Endothelial cell of umbilical vein (primary cell): ENCODE measurements around the gene CDKL4. TPM values are rescaled to one million over a fixed set of nuclear protein-coding genes. Genes with fewer than 3 reads are reported as not detected.

Experiments used
- BruUV-seq: library from RNA; stranded (reverse); fragments of 400-500 nt; replicated peaks from 2 replicates; lab custom pipeline; 2021; lab: Mats Ljungman, UMichigan
- CTCF ChIA-PET: fragments of 300-600, 350-600 bp; sonication (Branson Sonifier 250); formaldehyde crosslinking; loops from one replicate; lab custom pipeline; 2021; ENCODE audit warnings: antibody characterized with exemption, inconsistent platforms; lab: Charles Lee
- POLR2A ChIA-PET: fragments of 300-600, 350-600 bp; sonication (Branson Sonifier 250); formaldehyde crosslinking; loops from one replicate; lab custom pipeline; 2021; ENCODE audit warnings: antibody characterized with exemption, inconsistent platforms; lab: Charles Lee
- DNase-seq: peaks from one replicate; pipeline ENCODE4 v3.0.0-alpha.2; 2011; ENCODE audit warnings: low read depth, low spot score
- FAIRE-seq: peaks from 2 replicates; lab custom pipeline; 2011; peaks lifted over from hg19 to GRCh38; lab: Jason Lieb, UNC
- H2AFZ ChIP-seq: 2 replicates; pipeline ENCODE4 v1.6.0; 2012; ENCODE audit warnings: low read depth, low read length, control low read depth, inconsistent platforms
- H3K27ac ChIP-seq: 2 replicates; pipeline ENCODE4 v1.5.1; 2011; ENCODE audit warnings: low read depth, mild to moderate bottlenecking, control low read depth, low read length, moderate library complexity; ENCODE audit not compliant: insufficient read depth
- H3K27me3 ChIP-seq, 2 experiments: 2 replicates each; pipeline versions ENCODE4 v1.6.0 to v1.6.1; 2011; ENCODE audit warnings: low read length in 2 of 2, mixed read lengths in 1 of 2; ENCODE audit not compliant: control insufficient read depth in 2 of 2, insufficient read depth in 2 of 2
- H3K36me3 ChIP-seq, 2 experiments: 2 replicates in 1 of 2; 3 replicates in 1 of 2; pipeline ENCODE4 v1.5.1; 2011; ENCODE audit warnings: low read length in 2 of 2, mild to moderate bottlenecking in 1 of 2, moderate library complexity in 1 of 2; ENCODE audit not compliant: control insufficient read depth in 2 of 2, insufficient read depth in 2 of 2; ENCODE audit errors: extremely low read depth in 1 of 2
- H3K4me1 ChIP-seq: 3 replicates; pipeline ENCODE4 v1.5.1; 2011; ENCODE audit warnings: mild to moderate bottlenecking, low read length; ENCODE audit not compliant: control insufficient read depth, insufficient read depth; ENCODE audit errors: extremely low read depth
- H3K4me2 ChIP-seq: 2 replicates; pipeline ENCODE4 v1.6.1; 2011; ENCODE audit warnings: low read length, control low read depth, mixed read lengths; ENCODE audit not compliant: insufficient read depth
- H3K4me3 ChIP-seq, 3 experiments: fragments of 200-600 bp in 1 of 3; sonication (generic), shearing (Covaris generic) in 1 of 3; replicated peaks in 1 of 3; 2 replicates each; pipeline ENCODE4 v1.5.1; 2011 to 2016; ENCODE audit warnings: control low read depth in 3 of 3, low read length in 3 of 3, mild to moderate bottlenecking in 2 of 3, inconsistent platforms in 1 of 3, low read depth in 1 of 3, moderate library complexity in 1 of 3; ENCODE audit not compliant: insufficient read depth in 1 of 3
- H3K79me2 ChIP-seq: 2 replicates; pipeline ENCODE4 v1.6.0; 2012; ENCODE audit warnings: low read length, inconsistent platforms; ENCODE audit not compliant: control insufficient read depth, insufficient read depth
- H3K9ac ChIP-seq: replicated peaks from 2 replicates; pipeline ENCODE3; 2011; ENCODE audit warnings: low read length, control low read depth; ENCODE audit not compliant: insufficient read depth; ENCODE audit errors: extremely low read depth
- H3K9me1 ChIP-seq: replicated peaks from 3 replicates; pipeline ENCODE4 v1.6.0; 2011; ENCODE audit warnings: mild to moderate bottlenecking, low read length; ENCODE audit not compliant: control insufficient read depth, insufficient read depth; ENCODE audit errors: extremely low read depth
- H3K9me3 ChIP-seq: replicated peaks from 2 replicates; pipeline ENCODE4 v1.5.1; 2012; ENCODE audit warnings: low read length, inconsistent platforms; ENCODE audit not compliant: control insufficient read depth, insufficient read depth
- H4K20me1 ChIP-seq: replicated peaks from 2 replicates; pipeline ENCODE3; 2011; ENCODE audit warnings: mild to moderate bottlenecking, low read length; ENCODE audit not compliant: control insufficient read depth, insufficient read depth; ENCODE audit errors: extremely low read depth
- EZH2 ChIP-seq: IDR thresholded peaks from 2 replicates; pipeline ENCODE4 v1.6.1; 2012; ENCODE audit warnings: borderline replicate concordance, low read depth, mild to moderate bottlenecking, moderate library complexity, low read length, inconsistent platforms; ENCODE audit not compliant: severe bottlenecking
- FOS ChIP-seq: IDR thresholded peaks from 2 replicates; pipeline ENCODE4 v1.6.1; 2011; ENCODE audit warnings: mild to moderate bottlenecking, low read length, moderate library complexity, borderline replicate concordance; ENCODE audit not compliant: insufficient read depth
- GATA2 ChIP-seq: IDR thresholded peaks from 2 replicates; pipeline ENCODE4 v1.7.0; 2011; ENCODE audit warnings: low read depth, mild to moderate bottlenecking, moderate library complexity, mixed read lengths, low read length; ENCODE audit not compliant: insufficient read length, insufficient read depth
- JUN ChIP-seq: IDR thresholded peaks from 2 replicates; pipeline ENCODE4 v1.6.1; 2011; ENCODE audit warnings: borderline replicate concordance, low read depth; ENCODE audit not compliant: insufficient read length, insufficient read depth
- MYC ChIP-seq: IDR thresholded peaks from one replicate; pipeline ENCODE4 v1.6.1; 2011; ENCODE audit warnings: mild to moderate bottlenecking, low read depth, low read length
- POLR2A ChIP-seq: IDR thresholded peaks from 2 replicates; pipeline ENCODE4 v1.6.1; 2012; ENCODE audit warnings: low read depth, mild to moderate bottlenecking, control low read depth, low read length
- POLR2AphosphoS5 ChIP-seq: IDR thresholded peaks from 2 replicates; pipeline ENCODE4 v1.6.1; 2012; ENCODE audit warnings: low read depth, mild to moderate bottlenecking, control low read depth, low read length, moderate library complexity; ENCODE audit not compliant: insufficient read depth
- dilution Hi-C: fragments of 300-500 bp; cut with MboI; formaldehyde crosslinking; loops from one replicate; pipeline ENCODE4 v1.15.0; 2019; ENCODE audit warnings: low sequenced_read_pairs; ENCODE audit not compliant: extremely low pct_ligation_motif_present
- intact Hi-C: fragments of 100-400 bp; cut with micrococcal nuclease; formaldehyde crosslinking; loops from one replicate; pipeline ENCODE4 v1.10.0; 2022
- polyA plus RNA-seq, 4 experiments: library from polyadenylated mRNA; depleted of rRNA in 3 of 4; stranded (reverse) in 3 of 4; unstranded in 1 of 4; fragments of >200 nt; gene quantifications; 2 replicates each; pipeline versions ENCODE4 v1.2.1 to v1.2.3, GENCODE V29; 2011 to 2012; ENCODE audit warnings: missing spikeins in 1 of 4
- total RNA-seq: library from RNA; stranded (reverse); gene quantifications from 2 replicates; pipeline ENCODE4 v1.2.3, GENCODE V29; 2021
- TF ChIP-seq, protein P1 (sequence below), 2 donors: IDR thresholded peaks; 1 replicate in 1 of 2; 2 replicates in 1 of 2; pipeline ENCODE4 v1.5.1; 2011; ENCODE audit warnings: low read length in 2 of 2, mild to moderate bottlenecking in 2 of 2, moderate library complexity in 2 of 2, control low read depth in 1 of 2, inconsistent platforms in 1 of 2, low read depth in 1 of 2; ENCODE audit not compliant: insufficient read depth in 1 of 2; ENCODE audit errors: extremely low read depth in 1 of 2
- TF ChIP-seq, protein P2 (sequence below): IDR thresholded peaks from 2 replicates; pipeline ENCODE4 v1.6.1; 2011; ENCODE audit not compliant: insufficient read depth, insufficient read length

CDKL4 gene
- total and polyA plus RNA-seq, 2 donors (not counting 3 experiments of a cell fraction or from before 2014, with no cell fraction given), result 0.17 to 0.75 TPM

DNA sequence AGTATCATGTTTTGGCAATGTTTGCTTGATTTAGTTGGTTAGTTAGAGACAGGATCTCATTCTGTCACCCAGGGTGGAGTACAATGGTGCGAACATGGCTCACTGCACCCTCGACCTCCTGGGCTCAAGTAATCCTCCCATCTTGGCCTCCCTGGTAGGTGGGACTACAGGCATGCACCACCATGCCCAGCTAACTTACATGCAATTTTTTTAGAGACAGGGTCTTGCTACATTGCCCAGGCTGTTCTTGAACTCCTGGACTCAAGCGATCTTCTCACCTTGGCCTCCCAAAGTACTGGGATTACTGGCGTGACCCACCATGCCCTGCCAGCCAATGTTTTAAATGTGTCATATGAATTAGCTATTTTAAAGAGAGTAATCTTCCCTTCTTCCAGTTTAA, 16.3 kb upstream of the CDKL4 start:
- H3K4me2 ChIP-seq, result no peak overlapping the region
- H3K9ac ChIP-seq, result no peak overlapping the region
- H3K36me3 ChIP-seq, result peaks cover 2 to 7% of the 10 kb centered on the region in 2 experiments
- dilution Hi-C loops, result no loop called here
- no peaks in the 10 kb centered on the region for H3K4me1 ChIP-seq
- no peak overlapping the region for H2AFZ ChIP-seq
- no peak for DNase-seq
- no peak overlapping the region for H3K27ac ChIP-seq
- H3K4me3 ChIP-seq, result no peak overlapping the region
- H4K20me1 ChIP-seq, result no peaks in the 10 kb centered on the region
- TF ChIP-seq GATA2, result no peak
- no peak for TF ChIP-seq FOS
- no peak for TF ChIP-seq JUN
- no peak for TF ChIP-seq POLR2A
- TF ChIP-seq, protein P1, sequence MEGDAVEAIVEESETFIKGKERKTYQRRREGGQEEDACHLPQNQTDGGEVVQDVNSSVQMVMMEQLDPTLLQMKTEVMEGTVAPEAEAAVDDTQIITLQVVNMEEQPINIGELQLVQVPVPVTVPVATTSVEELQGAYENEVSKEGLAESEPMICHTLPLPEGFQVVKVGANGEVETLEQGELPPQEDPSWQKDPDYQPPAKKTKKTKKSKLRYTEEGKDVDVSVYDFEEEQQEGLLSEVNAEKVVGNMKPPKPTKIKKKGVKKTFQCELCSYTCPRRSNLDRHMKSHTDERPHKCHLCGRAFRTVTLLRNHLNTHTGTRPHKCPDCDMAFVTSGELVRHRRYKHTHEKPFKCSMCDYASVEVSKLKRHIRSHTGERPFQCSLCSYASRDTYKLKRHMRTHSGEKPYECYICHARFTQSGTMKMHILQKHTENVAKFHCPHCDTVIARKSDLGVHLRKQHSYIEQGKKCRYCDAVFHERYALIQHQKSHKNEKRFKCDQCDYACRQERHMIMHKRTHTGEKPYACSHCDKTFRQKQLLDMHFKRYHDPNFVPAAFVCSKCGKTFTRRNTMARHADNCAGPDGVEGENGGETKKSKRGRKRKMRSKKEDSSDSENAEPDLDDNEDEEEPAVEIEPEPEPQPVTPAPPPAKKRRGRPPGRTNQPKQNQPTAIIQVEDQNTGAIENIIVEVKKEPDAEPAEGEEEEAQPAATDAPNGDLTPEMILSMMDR (IDR thresholded peaks at IDR 0.05; ENCODE audit: extremely low read depth in 1 of 2, insufficient read depth in 1 of 2, low read depth in 1 of 2, low read length in 2 of 2), result no peak
- no peak for TF ChIP-seq POLR2AphosphoS5
- TF ChIP-seq, protein P2, sequence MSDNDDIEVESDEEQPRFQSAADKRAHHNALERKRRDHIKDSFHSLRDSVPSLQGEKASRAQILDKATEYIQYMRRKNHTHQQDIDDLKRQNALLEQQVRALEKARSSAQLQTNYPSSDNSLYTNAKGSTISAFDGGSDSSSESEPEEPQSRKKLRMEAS, result no peak
- no peak for TF ChIP-seq EZH2
- TF ChIP-seq MYC, result no peak
- intact Hi-C loops, result no loop called here
- no peak for FAIRE-seq
- H3K9me1 ChIP-seq, result no peaks in the 10 kb centered on the region
- ChIA-PET CTCF (no interaction called here), POLR2A (no interaction called here)
- no TSS peak for BruUV-seq
- no peaks in the 10 kb centered on the region for H3K79me2 ChIP-seq
- H3K9me3 ChIP-seq, result no peaks in the 10 kb centered on the region
- H3K27me3 ChIP-seq, result no peaks in the 10 kb centered on the region
